OCI-LY1 (cell line): ENCODE results near the gene MOB3C.

Experiments
- H2AFZ ChIP-seq: fragments of 200-600 bp; sonication (generic), shearing (Covaris generic); 2 replicates; pipeline ENCODE4 v1.6.0; 2014; ENCODE audit warnings: antibody characterized with exemption, mild to moderate bottlenecking, low read length
- H3F3A ChIP-seq: fragments of 200-600 bp; sonication (generic), shearing (Covaris generic); 2 replicates; pipeline ENCODE4 v1.6.0; 2014; ENCODE audit warnings: mild to moderate bottlenecking, antibody characterized with exemption, low read length, moderate library complexity; ENCODE audit not compliant: insufficient read depth
- H3K27ac ChIP-seq: fragments of 200-600 bp; sonication (generic); 2 replicates; pipeline ENCODE4 v1.5.1; 2014; ENCODE audit warnings: low read length, mixed run types, mild to moderate bottlenecking, low read depth; ENCODE audit not compliant: poor library complexity, severe bottlenecking
- H3K27me3 ChIP-seq: fragments of 200-600 bp; sonication (generic); 2 replicates; pipeline ENCODE4 v1.6.0; 2014; ENCODE audit warnings: antibody characterized with exemption, mild to moderate bottlenecking, low read length, moderate library complexity; ENCODE audit not compliant: insufficient read depth
- H3K36me3 ChIP-seq: fragments of 200-600 bp; sonication (generic); 2 replicates; pipeline ENCODE4 v1.6.1; 2014; ENCODE audit warnings: mild to moderate bottlenecking, antibody characterized with exemption, low read length, moderate library complexity, mixed read lengths; ENCODE audit not compliant: insufficient read depth
- H3K4me1 ChIP-seq: fragments of 200-600 bp; sonication (generic); 2 replicates; pipeline ENCODE4 v1.5.1; 2014; ENCODE audit warnings: mild to moderate bottlenecking, low read length, moderate library complexity; ENCODE audit not compliant: insufficient read depth, severe bottlenecking
- H3K4me2 ChIP-seq: fragments of 200-600 bp; sonication (generic), shearing (Covaris generic); 2 replicates; pipeline ENCODE4 v1.6.1; 2014; ENCODE audit warnings: low read length
- H3K4me3 ChIP-seq: fragments of 200-600 bp; sonication (generic); 2 replicates; pipeline ENCODE4 v1.5.1; 2014; ENCODE audit warnings: low read length, low read depth, mild to moderate bottlenecking, mixed read lengths; ENCODE audit not compliant: poor library complexity, severe bottlenecking
- H3K79me2 ChIP-seq: fragments of 200-600 bp; shearing (Covaris generic); 2 replicates; pipeline ENCODE4 v1.6.1; 2016; ENCODE audit warnings: mixed run types, low read length, mixed read lengths; ENCODE audit not compliant: insufficient read depth
- H3K9ac ChIP-seq: fragments of 200-600 bp; sonication (generic), shearing (Covaris generic); 2 replicates; pipeline ENCODE4 v1.6.1; 2014; ENCODE audit warnings: mild to moderate bottlenecking, low read length, mixed read lengths
- H3K9me2 ChIP-seq: fragments of 200-600 bp; sonication (generic), shearing (Covaris generic); 2 replicates; pipeline ENCODE4 v1.6.1; 2014; ENCODE audit warnings: low read depth, mild to moderate bottlenecking, low read length, mixed read lengths
- H3K9me3 ChIP-seq: fragments of 200-600 bp; shearing (Covaris generic); 2 replicates; pipeline ENCODE4 v1.6.1; 2014; ENCODE audit warnings: low read length, mixed read lengths
- H4K20me1 ChIP-seq: fragments of 200-600 bp; sonication (generic), shearing (Covaris generic); 2 replicates; pipeline ENCODE4 v1.6.0; 2016; ENCODE audit warnings: mild to moderate bottlenecking, low read length; ENCODE audit not compliant: insufficient read depth
- EZH2 ChIP-seq: fragments of 200-600 bp; sonication (generic), shearing (Covaris generic); IDR thresholded peaks from 2 replicates; pipeline ENCODE4 v1.8.0; 2017; ENCODE audit warnings: borderline replicate concordance, mixed run types, mild to moderate bottlenecking, antibody characterized with exemption, low read length, moderate library complexity, mixed read lengths
- TF ChIP-seq, protein P1 (sequence below): fragments of 200-600 bp; sonication (generic), shearing (Covaris generic); IDR thresholded peaks from 2 replicates; pipeline ENCODE4 v1.5.1; 2017; ENCODE audit warnings: mild to moderate bottlenecking, antibody characterized with exemption, low read length, moderate library complexity, mixed read lengths

Gene MOB3C

GRCh38 chr1:46622344-46622743 is 5.7 kb upstream of the MOB3C start:
- no peaks in the 10 kb centered on the region for H3K4me1 ChIP-seq
- H3K9me3 ChIP-seq: no peaks in the 10 kb centered on the region
- no peaks in the 10 kb centered on the region for H3K9me2 ChIP-seq
- TF ChIP-seq EZH2: no peak
- TF ChIP-seq, protein P1, sequence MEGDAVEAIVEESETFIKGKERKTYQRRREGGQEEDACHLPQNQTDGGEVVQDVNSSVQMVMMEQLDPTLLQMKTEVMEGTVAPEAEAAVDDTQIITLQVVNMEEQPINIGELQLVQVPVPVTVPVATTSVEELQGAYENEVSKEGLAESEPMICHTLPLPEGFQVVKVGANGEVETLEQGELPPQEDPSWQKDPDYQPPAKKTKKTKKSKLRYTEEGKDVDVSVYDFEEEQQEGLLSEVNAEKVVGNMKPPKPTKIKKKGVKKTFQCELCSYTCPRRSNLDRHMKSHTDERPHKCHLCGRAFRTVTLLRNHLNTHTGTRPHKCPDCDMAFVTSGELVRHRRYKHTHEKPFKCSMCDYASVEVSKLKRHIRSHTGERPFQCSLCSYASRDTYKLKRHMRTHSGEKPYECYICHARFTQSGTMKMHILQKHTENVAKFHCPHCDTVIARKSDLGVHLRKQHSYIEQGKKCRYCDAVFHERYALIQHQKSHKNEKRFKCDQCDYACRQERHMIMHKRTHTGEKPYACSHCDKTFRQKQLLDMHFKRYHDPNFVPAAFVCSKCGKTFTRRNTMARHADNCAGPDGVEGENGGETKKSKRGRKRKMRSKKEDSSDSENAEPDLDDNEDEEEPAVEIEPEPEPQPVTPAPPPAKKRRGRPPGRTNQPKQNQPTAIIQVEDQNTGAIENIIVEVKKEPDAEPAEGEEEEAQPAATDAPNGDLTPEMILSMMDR: peak; percentile 61
- H3K36me3 ChIP-seq: no peaks in the 10 kb centered on the region
- no peak overlapping the region for H3K27ac ChIP-seq
- no peak overlapping the region for H2AFZ ChIP-seq
- no peaks in the 10 kb centered on the region for H4K20me1 ChIP-seq
- no peaks in the 10 kb centered on the region for H3F3A ChIP-seq
- no peaks in the 10 kb centered on the region for H3K27me3 ChIP-seq
- H3K79me2 ChIP-seq: no peaks in the 10 kb centered on the region
- no peak overlapping the region for H3K4me3 ChIP-seq
- H3K9ac ChIP-seq: no peak overlapping the region
- no peak overlapping the region for H3K4me2 ChIP-seq

DNA sequence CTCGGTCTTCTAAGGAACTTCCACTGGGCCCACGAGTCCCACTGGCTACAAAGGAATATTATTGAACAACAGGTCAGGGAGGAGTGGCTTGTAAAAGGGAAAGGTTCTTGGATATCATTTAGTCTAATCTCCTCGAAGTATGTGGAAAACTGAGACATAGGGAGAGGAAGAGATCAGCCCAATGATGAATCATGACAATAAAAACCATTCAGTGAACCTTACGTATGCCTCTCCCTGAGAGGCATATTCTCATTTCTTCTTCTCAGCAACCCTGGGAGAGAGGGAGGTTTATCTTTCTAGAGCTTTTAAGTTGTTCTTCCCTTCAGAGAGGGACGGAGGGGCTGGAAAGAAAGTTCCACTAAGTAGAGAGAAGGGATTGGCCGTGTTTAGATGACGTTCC is 5.3 kb upstream of the MOB3C start:
- Histone ChIP-seq H3K9me3 (no peaks in the 10 kb centered on the region), H3F3A (no peaks in the 10 kb centered on the region), H3K9me2 (no peaks in the 10 kb centered on the region), H3K4me1 (no peaks in the 10 kb centered on the region), H3K36me3 (no peaks in the 10 kb centered on the region), H2AFZ (no peak overlapping the region), H3K27ac (no peak overlapping the region), H3K79me2 (no peaks in the 10 kb centered on the region), H3K27me3 (no peaks in the 10 kb centered on the region), H4K20me1 (no peaks in the 10 kb centered on the region), H3K4me2 (no peak overlapping the region), H3K4me3 (no peak overlapping the region), H3K9ac (no peak overlapping the region)
- TF ChIP-seq, protein P1: no peak
- TF ChIP-seq EZH2: no peak

- no peaks in the 10 kb centered on the region for H3K36me3 ChIP-seq
- H3F3A ChIP-seq: no peaks in the 10 kb centered on the region
- peaks cover 6% of the 10 kb centered on the region for H3K4me1 ChIP-seq
- H3K27ac ChIP-seq: no peak overlapping the region
- no peaks in the 10 kb centered on the region for H3K9me3 ChIP-seq
- H3K79me2 ChIP-seq: no peaks in the 10 kb centered on the region
- no peaks in the 10 kb centered on the region for H3K27me3 ChIP-seq
- no peaks in the 10 kb centered on the region for H4K20me1 ChIP-seq
- no peak overlapping the region for H3K4me3 ChIP-seq
- no peak overlapping the region for H3K9ac ChIP-seq
- no peaks in the 10 kb centered on the region for H3K9me2 ChIP-seq
- no peak overlapping the region for H3K4me2 ChIP-seq
- no peak for TF ChIP-seq EZH2
- TF ChIP-seq, protein P1: no peak
- H2AFZ ChIP-seq: no peak overlapping the region
These were observed 3.1 kb upstream of the MOB3C start for GRCh38 chr1:46619656-46620258.
